GM18909 (cell line): ENCODE data around the gene JPT1.
A peak's percentile ranks its signal among the peaks of the same experiment; 100 is the strongest.
"Not testable (repeated sequence)": the region's sequence is repeated elsewhere in the genome, so short reads cannot be mapped to it uniquely, and the experiment has no call there.

Experiments used
- ATAC-seq: cut with Tn5 transposase; IDR thresholded peaks from one replicate; pipeline ENCODE4 v1.9.1; 2021; ENCODE audit warnings: mild to moderate bottlenecking; ENCODE audit not compliant: unreplicated experiment, poor library complexity

Gene JPT1

GRCh38 chr17:75131278-75132017, 22.9 kb downstream of the JPT1 start, which contains the start of gene NT5C:
Gene NT5C, minus strand, starts transcription at chr17:75131742. Its CDS starts 35 bp downstream, at chr17:75131707.
- ATAC-seq: peak; percentile 76

GRCh38 chr17:75130632-75131277, 23.6 kb downstream of the JPT1 start:
- ATAC-seq: peak; percentile 28

- no peak for ATAC-seq
These were observed 24.2 kb downstream of the JPT1 start for GRCh38 chr17:75130059-75130631.

- no peak for ATAC-seq
These were observed 24.7 kb downstream of the JPT1 start for GRCh38 chr17:75129576-75129975.

- no peak for ATAC-seq
These were observed 25.4 kb downstream of the JPT1 start for GRCh38 chr17:75128694-75129505.

- not testable (repeated sequence) for ATAC-seq
These were observed 26.4 kb downstream of the JPT1 start for GRCh38 chr17:75127936-75128335.

GRCh38 chr17:75126954-75127353, 27.4 kb downstream of the JPT1 start:
- no peak for ATAC-seq

- ATAC-seq: no peak
These were observed 28.3 kb downstream of the JPT1 start for GRCh38 chr17:75125984-75126383.

GRCh38 chr17:75124819-75125162, 29.5 kb downstream of the JPT1 start:
- ATAC-seq: no peak

- no peak for ATAC-seq
These were observed 30.1 kb downstream of the JPT1 start for GRCh38 chr17:75124041-75124818.

- no peak for ATAC-seq
These were observed 36.0 kb downstream of the JPT1 start for GRCh38 chr17:75118307-75118706.

- ATAC-seq: no peak
These were observed 37.6 kb downstream of the JPT1 start for GRCh38 chr17:75116737-75117136.

GRCh38 chr17:75115555-75115954, 38.8 kb downstream of the JPT1 start:
- ATAC-seq: no peak

GRCh38 chr17:75114552-75115314, 39.6 kb downstream of the JPT1 start:
- ATAC-seq: no peak

- peak; percentile 53 for ATAC-seq
These were observed 40.3 kb downstream of the JPT1 start for GRCh38 chr17:75113798-75114551.

- ATAC-seq: no peak
These were observed 42.5 kb downstream of the JPT1 start for GRCh38 chr17:75111777-75112335.

GRCh38 chr17:75110234-75110937, 43.9 kb downstream of the JPT1 start:
- no peak for ATAC-seq
